NCI-H128 (cell line): ENCODE results near the gene FERMT3.

Source experiments
- DNase-seq: peaks from one replicate; lab custom pipeline; 2025; ENCODE audit not compliant: unreplicated experiment; lab: John Stamatoyannopoulos, UW

The FERMT3 gene

GRCh38 chr11:64219354-64219684, 12.8 kb downstream of the FERMT3 start:
- DNase-seq = no peak

- no peak for DNase-seq
Measured at GRCh38 chr11:64219755-64220154, 13.2 kb downstream of the FERMT3 start.

GRCh38 chr11:64220271-64220670, 13.8 kb downstream of the FERMT3 start:
- DNase-seq = no peak

GRCh38 chr11:64220798-64221197, 14.3 kb downstream of the FERMT3 start:
- no peak for DNase-seq

- no peak for DNase-seq
Measured at GRCh38 chr11:64222651-64223000, 16.1 kb downstream of the FERMT3 start.

GRCh38 chr11:64223001-64223651, 16.6 kb downstream of the FERMT3 start:
- no peak for DNase-seq

- no peak for DNase-seq
Measured at GRCh38 chr11:64224151-64224890, 17.8 kb downstream of the FERMT3 start.

GRCh38 chr11:64224891-64225607, 18.5 kb downstream of the FERMT3 start:
- no peak for DNase-seq

GRCh38 chr11:64225608-64226506, 19.3 kb downstream of the FERMT3 start, which contains the start of the genes NUDT22 and TRPT1:
NUDT22 (plus strand) TSS chr11:64226274; CDS start chr11:64226653, 379 bp downstream.
TRPT1 (minus strand) TSS chr11:64226186; CDS start chr11:64225860, 326 bp downstream.
- DNase-seq = peak; percentile 79

GRCh38 chr11:64226507-64227051, 20.1 kb downstream of the FERMT3 start:
- peak; percentile 18 for DNase-seq

GRCh38 chr11:64227405-64227956, 21.0 kb downstream of the FERMT3 start:
- DNase-seq = no peak

GRCh38 chr11:64229090-64229743, 22.7 kb downstream of the FERMT3 start:
- DNase-seq = no peak

- DNase-seq = no peak
Measured at GRCh38 chr11:64229744-64230170, 23.2 kb downstream of the FERMT3 start.

GRCh38 chr11:64230171-64230984, 23.9 kb downstream of the FERMT3 start, which contains the start of gene DNAJC4:
DNAJC4 (plus strand) TSS chr11:64230548; CDS start chr11:64230855, 307 bp downstream.
- DNase-seq = peak; percentile 92

GRCh38 chr11:64230985-64231365, 24.5 kb downstream of the FERMT3 start:
- no peak for DNase-seq

- DNase-seq = no peak
Measured at GRCh38 chr11:64231546-64231945, 25.0 kb downstream of the FERMT3 start.

GRCh38 chr11:64232182-64232966, 25.9 kb downstream of the FERMT3 start:
- DNase-seq = no peak

- no peak for DNase-seq
Measured at GRCh38 chr11:64232967-64233315, 26.4 kb downstream of the FERMT3 start.
